Measurements from ENCODE around the gene SFXN5.

The SFXN5 gene

DNA sequence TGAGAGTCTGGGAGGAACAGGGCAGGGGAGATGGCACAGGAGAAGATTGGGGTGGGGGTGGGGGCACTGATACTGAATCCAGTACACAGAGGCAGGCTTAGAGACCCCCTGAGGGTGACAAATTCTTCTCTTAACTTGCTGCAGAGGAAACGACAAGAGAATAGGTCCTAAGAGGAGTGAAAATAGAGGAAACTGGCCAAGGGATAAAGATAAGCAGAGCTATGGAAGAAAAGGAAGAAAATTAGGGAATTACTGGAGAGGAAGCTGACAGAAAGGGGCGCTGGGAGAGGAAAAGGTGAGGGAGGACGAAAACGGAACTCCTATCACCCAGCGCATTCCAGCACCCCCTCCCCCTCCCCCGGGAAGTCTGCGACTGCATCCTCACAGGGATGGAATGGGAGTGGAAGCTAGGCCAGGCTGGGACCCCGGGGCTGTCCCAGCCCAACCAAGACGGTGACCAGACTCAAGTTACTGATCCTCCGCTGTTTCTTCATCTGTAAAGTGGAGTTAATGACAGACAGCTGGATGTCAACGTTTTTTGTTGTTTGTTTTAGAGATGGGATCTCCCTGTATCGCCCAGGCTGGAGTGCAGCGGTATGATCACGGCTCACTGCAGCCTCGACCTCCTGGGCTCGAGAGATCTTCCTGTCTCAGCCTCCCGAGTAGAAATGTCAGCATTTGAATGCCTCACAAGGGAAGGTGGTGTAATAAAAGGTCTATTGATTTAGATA, 156.8 kb downstream of the SFXN5 start:
- TF ChIP-seq SIN3A (IDR thresholded peaks at IDR 0.05; ENCODE audit: borderline replicate concordance, insufficient read depth, low read length) (no peak), REST (IDR thresholded peaks at IDR 0.05; ENCODE audit: insufficient read depth in 1 of 2, low read depth in 2 of 2, low read length in 2 of 2) (no peak), FOXP2 (optimal IDR thresholded peaks at IDR 0.05; ENCODE audit: borderline replicate concordance, extremely low read depth, extremely low read length, insufficient read depth) (no peak), POLR2AphosphoS5 (IDR thresholded peaks at IDR 0.05; ENCODE audit: low read depth, low read length) (no peak), TAF1 (IDR thresholded peaks at IDR 0.05; ENCODE audit: borderline replicate concordance, insufficient read depth, low read length) (no peak)

DNA sequence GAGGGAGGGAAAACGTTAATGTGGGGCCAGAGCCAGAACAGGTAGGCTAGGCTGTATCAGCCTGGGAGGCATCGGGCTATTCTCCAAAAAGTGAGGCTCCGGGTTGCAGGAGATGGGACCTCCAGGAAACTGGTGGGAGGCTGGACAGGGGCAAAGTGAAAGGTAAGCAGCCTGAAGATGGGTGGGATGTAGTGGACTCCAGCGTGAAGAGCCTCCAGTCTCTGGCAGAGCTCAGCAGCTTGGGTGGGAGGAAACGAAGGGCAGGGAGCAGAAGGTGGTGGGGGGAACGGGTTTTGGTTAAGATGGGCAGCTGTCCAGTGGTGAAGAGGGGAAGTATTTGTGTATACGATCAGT, 157.3 kb downstream of the SFXN5 start:
- TF ChIP-seq TAF1 (IDR thresholded peaks at IDR 0.05; ENCODE audit: borderline replicate concordance, insufficient read depth, low read length) = no peak
- no peak for TF ChIP-seq FOXP2 (optimal IDR thresholded peaks at IDR 0.05; ENCODE audit: borderline replicate concordance, extremely low read depth, extremely low read length, insufficient read depth)
- no peak for TF ChIP-seq REST (IDR thresholded peaks at IDR 0.05; ENCODE audit: insufficient read depth in 1 of 2, low read depth in 2 of 2, low read length in 2 of 2)
- TF ChIP-seq SIN3A (IDR thresholded peaks at IDR 0.05; ENCODE audit: borderline replicate concordance, insufficient read depth, low read length) = no peak
- TF ChIP-seq POLR2AphosphoS5 (IDR thresholded peaks at IDR 0.05; ENCODE audit: low read depth, low read length) = no peak

DNA sequence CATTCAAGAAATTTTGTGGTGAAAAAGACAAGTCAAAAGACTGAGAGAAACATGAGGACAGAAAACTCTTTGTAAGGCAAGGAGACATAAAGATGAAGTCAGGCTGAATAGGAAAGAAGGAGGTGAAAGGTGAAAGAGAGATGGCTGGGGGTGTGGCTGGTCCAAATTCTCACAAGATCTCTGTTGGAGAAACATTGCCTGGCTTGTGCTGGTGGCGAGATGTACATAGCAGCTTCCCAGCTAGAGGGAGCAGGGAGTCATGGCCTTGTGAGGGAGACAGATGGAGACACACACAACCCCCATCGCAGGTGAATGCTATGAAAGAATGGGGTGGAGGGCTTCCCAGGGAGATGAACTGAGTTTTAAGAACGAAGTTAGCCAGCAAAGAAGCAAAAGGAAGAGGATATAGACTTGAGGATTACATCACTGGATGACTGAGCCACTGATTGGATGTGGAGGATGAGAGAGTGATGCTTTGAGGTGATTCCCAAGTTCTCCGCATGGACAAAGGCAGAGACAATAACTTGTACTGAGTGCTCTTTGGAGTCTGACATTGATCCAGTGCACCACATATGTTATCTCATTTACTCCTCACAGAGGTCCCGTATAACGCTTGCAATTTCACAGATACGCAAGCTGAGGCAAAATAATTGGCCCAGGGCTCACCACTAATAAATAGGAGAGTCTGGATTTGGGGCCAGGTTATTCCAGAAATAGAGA, 157.9 kb downstream of the SFXN5 start:
- TF ChIP-seq FOXP2 (optimal IDR thresholded peaks at IDR 0.05; ENCODE audit: borderline replicate concordance, extremely low read depth, extremely low read length, insufficient read depth) (no peak), POLR2AphosphoS5 (IDR thresholded peaks at IDR 0.05; ENCODE audit: low read depth, low read length) (no peak), REST (IDR thresholded peaks at IDR 0.05; ENCODE audit: insufficient read depth in 1 of 2, low read depth in 2 of 2, low read length in 2 of 2) (no peak), SIN3A (IDR thresholded peaks at IDR 0.05; ENCODE audit: borderline replicate concordance, insufficient read depth, low read length) (no peak), TAF1 (IDR thresholded peaks at IDR 0.05; ENCODE audit: borderline replicate concordance, insufficient read depth, low read length) (no peak)

GRCh38 chr2:72911256-72911655, 160.3 kb downstream of the SFXN5 start:
- no peak for TF ChIP-seq SIN3A (IDR thresholded peaks at IDR 0.05; ENCODE audit: borderline replicate concordance, insufficient read depth, low read length)
- no peak for TF ChIP-seq FOXP2 (optimal IDR thresholded peaks at IDR 0.05; ENCODE audit: borderline replicate concordance, extremely low read depth, extremely low read length, insufficient read depth)
- TF ChIP-seq TAF1 (IDR thresholded peaks at IDR 0.05; ENCODE audit: borderline replicate concordance, insufficient read depth, low read length) = no peak
- no peak for TF ChIP-seq POLR2AphosphoS5 (IDR thresholded peaks at IDR 0.05; ENCODE audit: low read depth, low read length)
- no peak for TF ChIP-seq REST (IDR thresholded peaks at IDR 0.05; ENCODE audit: insufficient read depth in 1 of 2, low read depth in 2 of 2, low read length in 2 of 2)

All from PFSK-1 (cell line).